NOMO-1 treated with DMSO at 0.1 percent for 48 hours (cell line): ENCODE results near the gene POMT1.
A peak's percentile ranks its signal among the peaks of the same experiment; 100 is the strongest.

ENCODE experiments used
- DNase-seq: peaks from one replicate; lab custom pipeline; 2025; ENCODE audit not compliant: unreplicated experiment; lab: John Stamatoyannopoulos, UW

Gene POMT1

DNA sequence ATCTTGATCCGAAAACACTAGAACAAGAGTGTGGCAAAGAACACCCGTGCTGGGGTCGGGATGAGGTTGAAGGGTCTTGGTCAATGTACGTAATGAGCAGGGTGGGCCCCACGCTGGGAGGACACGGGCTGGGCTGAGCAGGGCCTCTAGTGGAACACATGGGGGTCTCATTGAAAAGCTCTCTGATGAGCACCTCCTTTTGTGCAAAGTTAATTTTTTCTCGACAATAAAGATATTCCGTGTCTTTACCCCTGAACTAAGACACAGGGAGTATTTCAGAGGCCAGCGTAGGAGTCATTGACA is 20.3 kb downstream of the POMT1 start:
- no peak for DNase-seq

DNA sequence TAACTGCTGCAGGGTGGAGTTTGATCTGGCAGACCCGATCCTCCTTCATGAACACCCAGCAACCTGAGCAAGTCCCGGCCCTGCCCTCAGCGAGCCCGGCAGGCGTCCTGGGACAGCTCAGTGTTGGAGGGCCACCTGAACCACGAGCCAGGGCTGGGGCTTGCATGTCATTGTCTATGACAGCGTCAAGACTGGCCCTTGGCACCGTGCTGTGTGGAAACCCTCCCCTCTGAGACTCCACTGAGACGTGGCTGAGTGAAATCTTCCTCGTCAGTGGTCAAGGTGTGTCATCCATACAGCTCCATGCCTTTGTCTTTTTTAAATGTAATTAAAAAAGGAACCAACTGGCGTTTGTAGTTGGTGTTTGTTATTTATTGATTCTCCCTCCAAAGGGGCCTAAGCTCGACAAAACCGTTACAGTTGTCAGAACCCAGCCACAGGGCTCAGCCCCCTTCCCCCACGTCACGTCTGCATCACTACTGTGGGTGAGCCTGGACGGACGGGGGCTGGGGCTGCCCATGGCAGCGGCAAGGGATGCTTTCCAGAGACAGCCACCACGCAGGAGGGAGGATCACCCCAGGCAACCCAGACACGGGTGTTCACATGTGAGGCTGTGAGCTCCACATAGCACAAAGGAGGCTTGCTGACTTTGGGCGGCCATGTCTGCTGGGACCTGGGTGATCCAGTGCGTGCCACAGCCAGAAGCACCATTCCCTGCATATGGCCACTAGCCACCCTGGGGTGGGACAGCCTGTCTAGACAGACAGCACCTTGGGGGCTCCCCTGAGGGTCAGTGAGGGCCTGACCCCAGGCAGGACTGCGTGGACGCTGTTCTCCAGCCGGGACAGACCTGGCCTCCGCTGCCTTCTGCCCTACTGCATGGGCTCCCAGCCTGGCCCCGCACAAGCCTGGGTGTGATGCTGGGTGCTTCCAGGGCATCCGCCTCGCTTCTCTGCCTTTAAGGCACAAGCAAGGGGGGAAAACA is 21.0 kb downstream of the POMT1 start:
- DNase-seq = no peak

DNA sequence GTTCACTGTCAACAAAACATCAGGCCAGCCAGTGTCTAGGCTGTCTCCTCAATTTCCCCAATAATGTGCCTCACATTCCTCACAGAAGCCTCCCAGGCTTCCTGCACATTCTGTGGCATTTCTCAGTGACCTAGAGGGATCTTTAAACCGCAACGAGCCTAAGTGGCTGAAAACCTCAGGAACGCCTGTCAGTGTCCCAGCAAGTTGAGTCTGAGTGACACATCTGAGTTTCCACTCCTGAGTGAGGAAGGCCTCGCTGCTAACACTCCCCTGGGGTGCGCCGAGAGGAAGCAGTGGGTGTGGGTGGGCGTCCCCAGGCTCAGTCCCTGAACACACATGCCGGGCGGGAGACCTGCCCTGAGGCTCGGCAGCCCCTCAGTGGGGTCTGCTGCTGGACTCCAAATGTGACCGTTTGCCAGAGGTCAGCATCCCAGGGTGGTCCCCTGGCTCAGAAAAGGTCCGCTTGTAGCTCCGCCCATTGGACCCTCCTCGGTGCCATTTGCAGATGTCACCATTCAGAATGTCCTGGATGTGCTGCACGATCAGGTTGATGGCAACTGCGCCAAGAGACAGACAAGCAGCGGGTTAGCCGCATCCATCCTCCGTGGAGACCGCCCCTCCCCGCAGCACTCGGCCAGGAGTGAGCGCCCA is 22.1 kb downstream of the POMT1 start:
- no peak for DNase-seq

DNA sequence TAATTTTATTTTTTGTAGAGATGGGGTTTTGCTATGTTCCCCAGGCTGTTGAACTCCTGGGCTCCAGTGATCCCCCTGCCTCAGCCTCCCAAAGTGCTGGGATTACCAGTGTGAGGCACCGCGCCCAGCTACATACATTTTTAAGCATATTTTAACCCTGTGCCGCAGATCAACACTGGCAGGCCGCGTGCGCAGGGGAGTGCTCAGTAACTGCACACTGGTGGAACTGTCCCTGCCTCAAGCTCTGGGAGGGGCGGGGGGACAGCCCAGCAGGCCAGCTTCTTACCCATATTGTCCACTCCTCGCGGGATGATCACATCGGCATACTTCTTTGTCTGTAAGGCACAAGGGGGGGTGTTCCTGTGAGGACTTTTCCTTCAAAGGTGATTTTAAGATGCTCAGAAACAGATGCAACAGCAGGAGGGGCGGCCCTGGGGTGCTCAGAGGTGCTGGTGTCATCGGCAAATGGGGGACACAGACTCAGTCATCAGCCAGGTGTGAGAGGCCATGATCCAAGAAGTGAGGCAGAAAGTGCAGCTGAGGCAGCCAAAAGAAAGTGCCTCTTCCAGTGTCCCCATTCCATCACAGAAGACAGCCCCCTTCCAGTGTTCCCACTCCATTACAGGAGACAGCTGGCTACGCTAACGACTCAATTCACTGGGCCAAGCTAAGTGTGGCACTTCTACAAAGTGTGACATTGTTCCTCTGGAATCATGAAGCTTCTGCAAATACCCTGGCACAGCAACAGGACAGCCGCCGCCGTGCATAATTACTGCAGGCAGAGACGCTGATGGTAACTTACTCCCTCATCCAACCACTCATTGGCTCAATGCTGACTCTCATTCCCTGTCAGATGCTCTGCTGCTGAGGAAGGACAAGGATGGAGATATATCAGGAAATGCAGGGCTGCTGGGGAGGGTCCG is 23.2 kb downstream of the POMT1 start:
- no peak for DNase-seq

DNA sequence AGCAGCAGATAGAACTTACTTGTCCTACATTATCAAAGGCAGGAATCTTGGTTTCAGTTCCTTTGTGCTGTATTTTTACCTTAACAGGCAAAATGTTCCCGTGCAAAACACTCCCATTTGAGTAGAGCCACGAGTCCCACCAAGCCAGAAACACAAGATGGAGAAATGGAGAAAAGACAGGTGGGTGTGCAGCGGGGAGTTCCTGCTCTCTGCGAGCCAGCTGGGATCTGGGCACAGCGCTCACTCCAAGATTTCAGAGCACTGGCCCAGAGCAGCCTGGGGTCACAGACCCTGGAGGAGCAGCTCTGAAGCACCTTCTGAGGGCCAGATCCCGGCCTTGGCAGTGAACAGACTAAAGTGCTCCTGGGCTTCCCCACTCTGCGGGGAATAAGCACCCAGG is 25.5 kb downstream of the POMT1 start:
- no peak for DNase-seq

DNA sequence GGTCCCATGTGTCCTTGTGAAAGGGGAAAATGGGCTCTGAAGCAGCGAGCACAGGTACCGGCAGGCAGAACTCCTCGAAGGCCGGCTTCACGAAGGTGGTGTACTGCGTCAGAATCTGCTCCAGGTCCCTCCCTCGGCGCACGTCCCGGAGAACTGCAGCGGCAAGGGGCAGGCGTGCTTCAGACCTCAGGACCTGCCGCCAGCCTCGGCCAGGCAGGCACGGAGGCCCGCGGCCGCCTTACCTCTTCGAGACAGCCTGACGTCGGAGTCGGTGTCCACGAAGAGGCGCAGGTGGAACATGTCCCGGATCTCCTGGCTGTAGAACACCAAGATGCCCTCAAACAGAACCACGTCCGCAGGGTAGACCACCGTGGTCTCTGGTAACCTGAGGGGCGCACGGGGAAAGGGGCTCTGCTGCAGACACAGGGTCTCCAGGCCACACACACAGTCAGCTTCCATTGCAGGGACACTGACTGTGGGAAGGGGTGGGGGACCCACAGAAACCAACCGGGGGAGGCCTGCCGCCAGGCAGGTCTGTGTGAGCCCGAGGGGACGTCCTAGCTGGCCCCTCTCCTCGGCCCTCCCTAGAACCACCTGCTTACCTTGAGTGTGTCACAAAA is 26.3 kb downstream of the POMT1 start:
- DNase-seq = no peak

DNA sequence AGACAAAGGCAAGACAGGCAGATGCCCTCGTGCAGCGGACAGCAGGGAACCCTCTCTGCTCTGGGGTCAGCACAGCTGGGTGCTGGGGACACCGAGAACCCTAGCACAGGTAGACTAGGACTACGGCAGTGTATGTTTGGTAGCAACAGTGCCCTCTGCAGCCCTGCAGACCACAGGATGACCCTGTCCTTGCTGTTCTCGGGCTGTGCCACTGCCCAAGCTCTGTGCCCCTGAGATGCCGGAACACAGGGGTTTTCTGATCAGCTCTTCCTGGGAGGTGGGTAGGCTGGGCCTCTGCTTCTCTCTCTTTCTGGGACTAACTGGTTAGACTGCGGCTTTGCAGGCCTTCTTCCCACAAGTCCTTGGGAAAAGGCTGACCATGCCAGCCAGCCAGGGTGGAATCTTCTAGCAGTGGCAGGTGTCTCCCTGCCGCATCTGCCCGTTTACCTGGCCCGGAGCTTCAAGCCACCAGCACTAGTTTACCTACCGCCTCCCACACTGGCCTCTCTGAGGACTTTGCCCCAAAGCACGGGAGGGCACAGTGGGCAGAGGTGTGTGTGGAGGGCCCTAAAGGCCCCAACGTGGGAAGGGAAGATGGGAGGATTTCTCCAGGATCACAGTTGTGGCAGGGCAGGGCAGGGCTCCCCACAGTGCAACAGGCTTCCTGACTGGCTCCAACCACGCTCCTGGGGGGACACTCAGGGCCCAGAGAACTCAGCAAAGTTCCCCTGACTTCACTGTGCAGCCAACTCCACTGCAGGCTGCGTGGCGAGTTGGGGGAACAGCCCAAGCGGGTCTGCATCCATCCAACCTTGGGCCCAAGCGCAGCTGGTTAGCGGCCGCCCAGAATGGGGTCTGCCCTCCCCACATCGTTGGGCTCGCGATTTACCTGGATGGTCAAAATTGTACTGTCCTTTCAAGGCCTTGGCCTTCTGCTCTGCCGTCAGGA is 27.2 kb downstream of the POMT1 start:
- no peak for DNase-seq

DNA sequence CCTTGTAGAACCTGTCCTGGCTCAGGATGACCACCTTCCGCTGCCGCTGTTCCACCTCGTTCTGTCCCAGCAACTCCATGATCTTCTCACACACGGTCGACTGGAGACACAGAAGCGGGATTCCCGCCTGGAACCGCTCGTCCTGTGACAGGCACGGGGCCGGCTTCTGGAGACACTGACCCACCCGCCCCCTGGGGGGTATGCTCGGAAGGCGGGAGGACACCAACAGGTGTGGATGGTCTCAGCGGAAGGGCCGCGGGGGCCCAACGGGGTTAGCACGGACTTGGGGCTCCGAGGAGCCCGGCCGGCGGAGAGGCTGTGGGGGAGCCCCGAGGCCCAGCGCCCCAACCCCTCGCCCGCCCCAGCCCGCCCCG is 27.8 kb downstream of the POMT1 start:
- peak; percentile 8 for DNase-seq

DNA sequence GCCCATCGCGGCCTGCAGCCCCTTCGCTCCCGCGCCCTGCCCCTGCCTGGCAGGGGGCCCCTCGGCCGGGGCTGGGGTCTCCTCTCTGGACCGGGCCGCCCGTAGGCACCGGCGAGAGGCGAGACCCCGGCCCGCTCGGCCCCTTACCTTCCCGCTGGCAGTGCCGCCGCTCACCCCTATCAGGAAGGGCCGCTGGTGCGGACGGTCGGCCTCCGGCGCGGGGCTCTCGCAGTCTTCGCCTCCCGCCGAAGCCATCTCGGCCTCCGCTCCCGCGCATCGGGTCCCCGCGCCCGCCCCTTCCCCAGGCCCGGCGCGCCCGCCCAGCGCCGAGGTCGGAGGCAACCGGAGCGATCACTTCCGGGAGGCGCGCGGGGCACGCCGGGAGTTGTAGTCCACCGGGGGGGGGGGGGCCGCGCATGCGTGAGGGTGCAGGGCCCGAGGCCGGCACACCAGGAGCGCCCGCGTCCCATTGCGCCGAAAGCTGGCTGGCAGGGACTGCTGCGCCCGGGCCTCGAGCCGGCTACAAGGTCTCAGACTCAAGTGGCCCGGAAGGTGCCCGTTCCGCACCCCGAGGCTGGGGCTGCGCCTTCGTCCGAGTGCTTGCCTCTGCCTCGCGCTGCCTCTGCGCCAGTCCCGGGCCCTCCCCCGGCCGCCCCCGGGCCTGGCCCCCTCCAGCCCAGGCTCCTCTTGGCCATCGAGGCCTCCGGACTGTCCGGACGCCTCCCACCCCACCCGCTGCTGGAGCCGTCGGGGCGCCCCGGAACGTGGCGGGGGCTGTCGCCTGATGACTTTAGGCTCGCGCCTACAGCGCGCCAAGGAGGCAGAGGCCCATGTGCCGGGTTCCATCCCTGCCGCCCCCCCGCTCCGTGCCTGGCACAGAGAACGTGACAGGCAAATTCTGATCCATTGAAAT is 28.5 kb downstream of the POMT1 start, which contains the start of gene UCK1:
UCK1 (minus strand) TSS at position 344 of the 913 bp plus-strand sequence; CDS start at position 255, 89 bp downstream.
- DNase-seq = peak; percentile 59

DNA sequence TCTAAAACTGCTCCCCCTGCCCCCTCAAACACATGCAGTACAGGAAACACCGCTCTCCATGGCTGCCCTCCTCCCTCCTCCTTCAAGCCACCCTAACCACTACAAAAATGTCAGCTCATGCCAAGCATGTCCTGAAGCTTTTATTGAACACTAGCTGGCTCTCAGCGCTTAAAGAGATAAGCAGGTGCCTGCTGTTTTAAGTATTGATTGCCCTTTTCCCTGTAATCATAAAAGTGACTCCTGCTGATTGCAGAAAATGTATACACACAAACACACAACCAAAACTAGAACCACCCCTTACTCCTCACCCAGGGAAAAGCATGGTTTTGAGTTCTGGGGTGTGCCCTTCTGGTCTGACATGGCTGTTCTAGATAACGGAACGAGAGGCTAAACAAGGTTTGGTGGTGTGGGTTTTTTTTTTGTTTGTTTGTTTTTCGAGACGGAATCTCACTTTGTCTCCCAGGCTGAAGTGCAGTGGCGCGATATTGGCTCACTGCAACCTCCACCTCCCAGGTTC is 32.1 kb downstream of the POMT1 start:
- no peak for DNase-seq

DNA sequence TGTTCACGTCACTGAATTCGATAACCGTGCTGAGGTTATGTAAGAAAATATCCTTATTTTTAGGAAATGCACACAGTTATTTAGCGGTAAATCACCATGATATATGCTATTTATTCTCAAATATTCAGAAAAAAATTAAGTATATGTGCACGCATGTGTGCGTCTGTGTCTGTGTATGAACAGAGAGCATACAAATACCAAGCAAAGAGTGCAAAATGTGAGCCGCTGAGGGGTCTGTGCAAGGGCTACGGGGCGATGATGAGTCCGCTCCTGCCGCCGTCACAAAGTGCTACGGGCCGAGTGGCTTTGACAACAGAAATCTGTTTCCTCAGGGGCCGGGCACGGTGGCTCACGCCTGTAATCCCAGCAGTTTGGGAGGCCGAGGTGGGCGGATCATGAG is 35.2 kb downstream of the POMT1 start:
- DNase-seq = no peak

DNA sequence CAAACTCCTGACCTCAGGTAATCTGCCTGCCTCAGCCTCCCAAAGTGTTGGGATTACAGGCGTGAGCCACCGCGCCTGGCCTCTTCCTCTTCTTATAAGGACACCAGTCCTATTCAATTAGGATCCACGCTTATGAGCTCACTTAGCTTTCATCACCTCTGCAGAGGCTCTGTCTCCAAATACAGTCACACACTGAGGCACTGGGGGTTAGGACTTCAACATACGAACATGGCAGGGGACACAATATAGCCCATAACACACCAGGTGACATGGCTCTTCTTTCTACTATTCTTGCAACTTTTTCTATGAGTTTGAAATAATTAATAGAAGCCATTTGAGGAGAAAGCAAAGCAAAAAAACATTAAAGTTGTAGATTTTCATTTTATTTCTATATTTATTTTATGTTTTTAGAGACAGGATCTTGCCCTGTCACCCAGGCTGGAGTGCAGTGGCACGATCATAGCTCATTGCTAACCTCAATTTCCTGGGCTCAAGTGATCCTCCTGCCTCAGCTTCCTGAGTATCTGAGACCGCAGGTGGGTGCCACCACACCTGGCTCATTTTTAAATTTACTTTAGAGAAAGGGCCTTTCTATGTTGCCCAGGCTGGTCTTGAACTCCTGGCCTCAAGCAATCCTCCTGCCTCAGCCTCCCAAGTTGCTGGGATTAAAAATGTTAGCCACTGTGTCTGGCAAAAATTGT is 36.7 kb downstream of the POMT1 start:
- DNase-seq = no peak

DNA sequence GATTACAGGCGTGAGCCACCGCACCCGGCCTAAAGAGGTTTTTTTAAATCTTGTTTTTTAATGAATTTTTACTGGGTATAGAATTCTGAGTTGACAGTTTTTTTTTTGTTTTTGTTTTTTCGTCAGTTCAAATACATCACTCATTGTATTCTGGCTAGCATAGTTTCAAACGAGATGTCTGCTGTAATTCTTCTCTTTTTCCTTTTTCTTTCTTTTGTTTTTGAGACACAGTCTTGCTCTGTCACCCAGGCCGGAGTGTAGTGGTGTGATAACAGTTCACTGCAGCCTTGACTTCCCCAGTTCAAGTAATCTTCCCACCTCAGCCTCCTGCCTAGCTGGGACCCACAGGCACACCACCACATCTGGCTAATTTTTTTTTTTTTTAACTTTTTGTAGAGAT is 40.4 kb downstream of the POMT1 start:
- no peak for DNase-seq

DNA sequence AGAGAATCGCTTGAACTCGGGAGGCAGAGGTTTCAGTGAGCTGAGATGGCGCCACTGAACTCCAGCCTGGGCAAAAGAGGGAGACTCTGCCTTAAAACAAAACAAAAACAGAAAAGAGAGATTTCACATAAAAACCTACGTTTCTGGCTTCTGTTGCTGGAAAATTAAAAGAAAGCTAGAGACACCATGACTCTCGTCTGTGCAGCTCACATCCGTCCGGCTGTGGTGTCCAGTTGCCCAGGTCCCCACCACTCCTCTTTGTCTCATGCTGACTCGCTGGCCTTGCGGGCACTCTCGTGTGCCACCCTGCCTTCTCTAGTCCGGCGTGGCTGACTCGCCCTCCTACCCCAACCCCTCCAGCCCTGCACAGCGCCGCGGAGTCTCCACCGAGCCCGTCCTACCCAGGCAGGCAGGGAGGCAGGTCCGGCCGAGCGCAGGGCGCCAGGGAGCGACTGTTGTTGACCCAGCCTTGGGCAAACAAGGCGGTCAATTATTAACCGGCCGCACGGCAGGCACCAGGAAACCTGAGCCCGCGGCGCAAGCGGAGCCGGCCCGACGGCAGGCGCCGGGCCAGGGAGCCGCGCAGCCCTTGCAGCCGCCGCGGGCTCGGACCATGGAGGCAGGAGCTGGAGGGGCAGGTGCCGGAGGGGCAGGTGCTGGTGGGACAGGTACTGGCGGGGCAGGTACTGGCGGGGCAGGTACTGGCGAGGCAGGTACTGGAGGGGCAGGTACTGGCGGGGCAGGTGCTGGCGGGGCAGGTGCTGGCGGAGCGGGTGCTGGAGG is 42.5 kb downstream of the POMT1 start, which contains the start of gene PRRT1B:
PRRT1B (plus strand) TSS at position 521 of the 783 bp plus-strand sequence; CDS start at position 614, 93 bp downstream.
- no peak for DNase-seq

DNA sequence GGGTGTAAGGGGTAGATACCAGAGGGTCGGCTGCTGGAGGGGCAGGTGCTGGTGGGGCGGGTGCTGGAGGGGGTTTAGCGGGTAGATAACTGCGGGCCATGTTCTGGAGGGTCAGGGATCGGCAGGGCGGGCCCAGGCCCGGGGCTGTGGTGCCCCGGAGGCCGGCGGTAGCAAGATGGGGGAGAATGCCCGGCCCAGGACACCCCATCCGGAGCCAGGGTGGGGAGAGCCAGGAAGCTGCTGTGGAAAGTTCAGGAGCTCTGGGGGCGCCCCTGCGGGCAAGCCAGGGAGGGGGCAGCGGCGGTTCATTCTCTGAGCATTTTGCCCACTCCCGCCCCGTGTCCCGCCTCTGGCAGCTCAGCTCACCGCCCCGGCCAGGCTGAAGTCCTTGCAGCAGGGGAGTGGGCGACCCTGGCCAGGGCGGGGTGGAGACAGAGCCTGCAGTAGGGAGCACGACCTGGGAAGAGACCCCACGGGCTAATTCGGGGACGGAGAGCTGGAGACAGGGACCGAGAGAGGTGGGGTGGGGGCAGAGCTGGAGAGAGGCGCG is 43.1 kb downstream of the POMT1 start:
- no peak for DNase-seq

DNA sequence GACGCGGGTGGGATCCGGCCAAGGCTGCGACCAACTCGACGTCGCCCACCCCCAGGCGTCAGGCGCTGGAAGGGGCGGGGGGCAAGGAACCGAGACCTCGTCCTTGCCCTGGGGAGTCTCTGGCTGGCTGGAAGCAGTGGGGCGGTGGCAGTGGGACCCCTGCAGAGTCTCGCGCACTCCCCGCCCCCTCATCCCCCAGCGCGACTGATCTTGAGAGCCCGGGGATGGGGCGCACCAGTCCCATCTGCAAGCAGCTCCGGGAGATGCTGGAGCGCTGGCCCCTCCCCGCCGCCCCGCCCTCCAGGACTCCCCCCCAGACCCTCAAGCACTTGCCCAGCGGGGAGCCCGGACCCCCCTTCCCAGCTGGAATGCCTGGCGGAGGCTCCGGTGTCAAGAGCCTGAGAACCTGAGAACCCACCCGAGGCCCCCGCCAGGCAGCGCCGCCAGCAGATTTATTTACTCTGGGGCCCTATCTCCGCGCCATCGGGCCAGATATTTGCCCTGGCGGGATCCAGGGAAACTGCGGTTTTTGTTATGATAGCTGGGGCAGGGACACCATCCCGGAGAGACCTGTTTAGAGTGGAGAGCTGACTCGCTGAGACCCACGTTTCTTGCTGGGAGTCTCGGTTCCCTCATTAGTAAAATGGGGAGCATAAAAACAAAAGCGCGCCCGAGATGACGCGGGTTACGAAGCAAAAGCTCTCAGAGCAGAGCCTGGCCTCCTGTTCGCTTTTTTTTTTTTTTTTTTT is 43.8 kb downstream of the POMT1 start:
- DNase-seq = no peak
